ENCODE data around the gene AGBL4. TPM values are rescaled to one million over a fixed set of nuclear protein-coding genes. Genes with fewer than 3 reads are reported as not detected.

The AGBL4 gene
- total RNA-seq, 1 donor from 2014 or later, result 3.1 TPM

DNA sequence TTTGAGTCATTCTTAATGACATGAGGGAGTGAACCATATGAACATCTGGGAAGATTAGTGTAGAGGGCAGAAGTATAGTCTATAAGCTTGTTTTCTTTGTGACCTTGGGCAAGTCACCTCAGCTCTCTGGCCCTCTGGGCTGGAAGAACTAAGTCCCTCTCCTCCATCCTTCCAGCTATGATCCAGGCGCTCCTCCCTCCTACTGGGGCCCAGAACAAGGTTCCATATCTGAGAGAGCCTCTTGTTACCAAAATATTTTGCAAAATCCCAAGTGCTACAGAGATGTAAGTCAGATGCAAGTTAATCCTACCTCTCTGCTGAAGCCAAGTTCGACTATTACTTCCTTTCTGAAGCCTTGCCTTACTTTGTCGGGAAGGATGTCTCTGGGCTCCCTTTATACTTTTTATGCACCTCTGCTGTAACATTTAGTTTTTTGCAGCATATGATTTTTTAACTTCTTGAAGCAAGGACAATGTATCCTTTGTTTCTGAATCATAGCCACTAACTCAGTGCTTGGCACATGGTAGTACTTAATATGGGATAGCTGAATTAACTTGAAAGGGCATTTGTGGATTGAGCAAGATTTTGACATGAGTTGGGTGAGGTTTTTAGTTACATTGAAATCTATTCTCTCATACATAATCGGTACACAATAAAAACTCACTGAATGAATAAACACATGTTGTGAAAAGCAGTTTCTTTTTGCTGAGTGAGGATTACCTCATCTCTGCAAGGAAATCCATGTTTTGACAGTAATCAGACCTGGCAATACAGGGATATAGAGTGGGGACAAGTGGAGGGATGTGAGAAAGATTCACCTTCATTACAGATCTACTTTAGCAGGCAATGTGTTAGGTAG lies 1192.4 kb downstream of the AGBL4 start:
- peak; percentile 56 for DNase-seq (ENCODE audit: low spot score)

DNA sequence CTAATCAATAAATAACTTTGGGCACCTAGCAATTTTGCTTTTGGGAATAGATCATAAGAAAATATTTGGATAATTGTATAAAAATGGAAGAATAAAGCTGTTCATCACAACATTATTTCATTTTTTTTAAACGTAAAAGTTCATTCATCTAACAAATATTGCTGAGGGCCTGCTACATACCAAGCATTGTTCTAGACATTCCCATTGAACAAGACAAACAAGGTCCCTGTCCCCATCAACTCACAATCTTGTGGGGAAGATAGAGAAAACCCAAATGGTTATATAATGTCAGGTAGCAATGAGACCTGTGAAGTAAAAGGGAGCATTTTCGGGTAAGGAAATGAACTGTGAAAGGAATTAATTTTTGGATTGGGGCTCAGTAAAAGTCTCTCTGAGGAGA lies 1193.0 kb downstream of the AGBL4 start:
- DNase-seq (ENCODE audit: low spot score), result no peak

GRCh38 chr1:48829446-48829845 lies 1194.3 kb downstream of the AGBL4 start:
- no peak for DNase-seq (ENCODE audit: low spot score)

- no peak for DNase-seq (ENCODE audit: low spot score)
These were observed 1200.6 kb downstream of the AGBL4 start for GRCh38 chr1:48823168-48823567.

DNA sequence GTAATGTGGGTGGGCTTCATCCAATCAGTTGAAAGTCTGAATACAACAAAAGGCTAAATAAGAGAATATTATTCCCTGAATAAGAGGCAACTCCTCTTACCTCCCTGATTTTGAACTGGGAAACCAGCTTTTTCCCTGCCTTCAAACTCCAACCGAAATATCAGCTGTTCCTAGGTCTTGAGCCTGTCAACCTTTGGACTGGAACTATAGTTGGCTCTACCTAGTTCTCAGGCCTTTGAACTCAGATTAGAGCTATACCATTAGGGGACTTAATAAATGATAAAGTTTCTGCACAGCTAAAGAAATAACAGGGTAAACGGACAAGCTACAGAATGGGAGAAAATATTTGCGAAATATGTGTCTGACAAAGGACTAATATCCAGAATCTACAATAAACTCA lies 1203.3 kb downstream of the AGBL4 start:
- no peak for DNase-seq (ENCODE audit: low spot score)

- peak; percentile 71 for DNase-seq (ENCODE audit: low spot score)
These were observed 1206.1 kb downstream of the AGBL4 start for GRCh38 chr1:48817505-48818114.

DNA sequence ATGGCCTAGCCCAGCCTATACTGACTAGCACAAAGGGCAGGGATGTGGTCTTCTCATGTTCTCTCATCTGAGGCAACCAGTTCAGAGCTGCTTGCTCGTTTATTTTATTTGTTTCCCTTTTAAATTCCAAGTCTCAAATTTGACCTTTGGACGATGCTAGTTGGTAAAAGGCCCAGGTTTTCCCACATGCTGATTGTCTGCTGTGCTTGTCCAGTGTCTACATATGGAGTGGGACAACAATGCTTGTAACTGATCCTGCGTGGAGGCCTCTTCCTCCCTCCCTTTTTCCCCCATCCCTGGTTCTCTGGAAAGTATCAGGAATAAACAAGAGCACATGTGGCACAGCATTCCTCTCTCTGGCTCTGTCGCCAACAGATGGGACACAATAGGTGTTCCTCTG lies 1213.0 kb downstream of the AGBL4 start:
- no peak for DNase-seq (ENCODE audit: low spot score)

DNA sequence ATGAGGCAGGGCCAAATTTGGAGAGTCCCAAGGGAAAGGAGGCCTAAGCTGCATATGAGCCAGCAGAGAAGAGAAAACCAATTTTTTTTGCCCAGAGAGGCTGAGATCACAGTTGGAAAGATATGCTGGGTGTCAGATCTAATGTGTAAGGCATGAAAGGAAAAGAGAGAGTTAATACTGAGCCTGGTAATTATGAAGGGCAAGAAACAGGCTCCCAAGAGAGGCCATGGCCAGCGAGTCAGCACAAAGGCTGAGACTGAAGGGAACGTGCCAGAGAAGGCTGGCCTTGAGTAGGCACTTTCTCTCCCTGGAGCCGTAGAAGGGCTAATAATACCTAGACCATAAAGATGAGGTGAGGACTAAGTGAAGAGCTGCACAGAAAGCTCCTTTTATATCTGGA lies 1215.3 kb downstream of the AGBL4 start:
- DNase-seq (ENCODE audit: low spot score), result no peak

DNA sequence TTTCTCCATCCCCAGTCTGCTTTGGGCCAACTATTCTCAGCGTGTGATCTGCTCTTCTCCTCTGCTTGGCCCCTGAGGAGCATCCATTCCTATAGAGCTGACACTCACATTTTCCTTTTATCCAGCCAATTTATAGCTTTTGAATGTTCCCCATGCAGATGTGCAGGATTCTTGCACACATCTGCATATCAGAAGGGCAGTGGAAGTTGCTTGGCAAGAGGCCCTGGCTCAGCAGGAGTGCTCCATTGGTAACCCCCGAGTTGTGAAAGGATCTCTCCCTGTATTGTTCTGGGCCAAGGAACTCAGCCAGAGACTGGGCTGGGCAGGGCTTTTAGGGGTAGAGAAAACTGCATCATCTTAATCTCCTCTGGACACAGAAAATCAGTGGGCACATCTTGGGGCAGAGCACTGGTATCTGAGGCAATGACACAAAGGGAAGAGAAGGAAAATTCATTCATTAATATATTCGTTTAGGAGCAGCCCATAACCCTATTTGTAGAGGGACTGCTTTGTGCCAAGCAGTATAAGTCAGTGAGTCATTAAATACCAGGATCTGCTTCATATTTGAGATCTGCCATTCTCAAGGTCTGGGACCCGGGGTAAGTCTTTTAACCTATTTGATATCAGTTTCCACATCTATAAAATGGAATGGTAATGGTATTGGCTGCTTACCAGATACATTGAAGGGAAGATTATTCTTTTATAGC lies 1216.0 kb downstream of the AGBL4 start:
- DNase-seq (ENCODE audit: low spot score), result peak; percentile 71

GRCh38 chr1:48803474-48803873 lies 1220.3 kb downstream of the AGBL4 start:
- DNase-seq (ENCODE audit: low spot score), result no peak

GRCh38 chr1:48794816-48795215 lies 1228.9 kb downstream of the AGBL4 start:
- DNase-seq (ENCODE audit: low spot score), result no peak

GRCh38 chr1:48793863-48794262 lies 1229.9 kb downstream of the AGBL4 start:
- no peak for DNase-seq (ENCODE audit: low spot score)

- DNase-seq (ENCODE audit: low spot score), result no peak
These were observed 1230.8 kb downstream of the AGBL4 start for GRCh38 chr1:48792961-48793360.

DNA sequence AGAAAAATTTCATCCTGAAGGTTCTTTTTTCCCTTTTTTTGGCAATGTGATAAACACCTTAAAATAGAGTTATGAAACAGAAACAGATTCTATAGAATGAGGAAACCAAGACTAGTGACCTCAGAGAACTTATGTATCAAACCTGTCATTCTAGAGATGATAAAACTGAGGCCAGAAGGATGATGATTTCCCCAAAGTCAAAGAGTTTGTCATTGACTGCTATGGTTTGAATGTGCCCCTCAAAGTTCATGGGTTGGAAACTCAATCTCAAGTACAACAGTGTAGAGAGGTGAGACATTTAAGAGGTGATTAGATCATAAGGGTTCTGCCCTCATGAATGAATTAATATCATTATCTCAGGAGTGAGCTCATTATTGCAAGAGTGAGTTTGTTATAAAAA lies 1233.4 kb downstream of the AGBL4 start:
- DNase-seq (ENCODE audit: low spot score), result no peak

DNA sequence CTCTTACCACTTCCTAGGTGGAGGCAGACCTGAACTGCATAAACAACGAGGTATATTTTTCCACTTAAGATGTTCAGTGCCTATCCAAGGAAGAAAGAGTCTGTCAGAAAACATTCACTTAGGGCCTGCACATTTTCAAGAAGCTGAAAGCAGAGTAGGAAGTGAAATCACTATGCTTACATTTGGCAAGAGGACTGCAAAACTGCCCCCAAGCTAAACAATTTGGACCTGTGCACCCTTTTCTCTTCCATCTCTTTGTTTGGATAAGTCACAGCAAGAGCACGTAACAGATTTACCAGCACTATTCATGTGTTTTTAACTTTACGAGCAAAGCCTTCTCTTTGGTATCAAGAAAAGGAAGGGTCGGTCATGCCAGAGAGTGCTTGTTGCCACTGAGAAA lies 1233.9 kb downstream of the AGBL4 start:
- peak; percentile 27 for DNase-seq (ENCODE audit: low spot score)

DNA sequence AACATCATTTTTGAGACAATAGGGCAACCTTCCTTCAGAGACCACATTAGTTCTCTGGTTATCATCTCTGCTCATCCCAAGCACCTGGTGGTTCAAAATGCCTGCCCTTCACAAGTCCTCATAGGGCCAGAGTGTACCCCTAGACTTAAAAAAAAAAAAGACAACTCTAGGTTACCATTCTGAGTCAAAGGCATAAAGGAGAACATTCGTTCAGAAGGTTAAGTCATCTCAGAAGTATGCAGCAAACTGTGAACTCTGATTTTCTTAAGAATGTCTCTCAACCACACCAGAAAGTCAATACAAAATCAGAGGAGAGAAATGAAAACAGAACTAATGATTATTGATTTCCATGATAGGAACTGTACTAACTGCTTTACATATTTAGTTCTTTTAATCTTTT lies 1237.9 kb downstream of the AGBL4 start:
- no peak for DNase-seq (ENCODE audit: low spot score)

- no peak for DNase-seq (ENCODE audit: low spot score)
These were observed 1239.5 kb downstream of the AGBL4 start for GRCh38 chr1:48784301-48784700.

GRCh38 chr1:48777219-48777895 lies 1246.4 kb downstream of the AGBL4 start:
- DNase-seq (ENCODE audit: low spot score), result peak; percentile 77

GRCh38 chr1:48776393-48777218 lies 1247.1 kb downstream of the AGBL4 start, which contains the start of gene BEND5:
Gene BEND5 (minus strand): TSS chr1:48776891. CDS start chr1:48776831, 60 bp downstream.
- peak; percentile 88 for DNase-seq (ENCODE audit: low spot score)

DNA sequence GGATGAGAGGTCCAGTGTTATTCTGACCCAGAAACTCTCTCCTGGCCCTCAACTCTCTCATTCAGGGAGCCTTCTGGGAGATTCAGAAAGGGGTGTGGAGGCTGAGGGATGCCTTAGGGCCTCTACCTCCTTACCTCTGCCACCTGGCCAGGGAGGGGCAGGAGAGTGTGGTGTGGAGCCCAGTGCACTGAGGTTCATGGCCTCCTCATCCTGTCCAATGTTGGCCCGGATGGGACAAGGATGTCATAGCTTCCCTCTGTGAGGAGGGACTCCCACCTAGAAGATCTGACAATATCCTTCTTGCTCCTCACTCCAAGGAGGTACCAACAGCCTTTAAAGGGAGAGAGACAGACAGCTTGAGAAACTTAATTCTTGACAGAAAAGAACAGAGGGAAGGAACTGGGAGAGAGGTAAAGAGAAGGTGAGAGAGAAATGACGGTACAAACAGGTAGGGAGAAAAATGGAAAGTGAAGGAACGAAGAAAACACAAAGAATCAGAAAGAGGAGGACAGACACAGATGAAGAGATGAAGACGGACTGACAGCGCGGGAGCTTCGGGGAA lies 1247.8 kb downstream of the AGBL4 start:
- DNase-seq (ENCODE audit: low spot score), result no peak

DNA sequence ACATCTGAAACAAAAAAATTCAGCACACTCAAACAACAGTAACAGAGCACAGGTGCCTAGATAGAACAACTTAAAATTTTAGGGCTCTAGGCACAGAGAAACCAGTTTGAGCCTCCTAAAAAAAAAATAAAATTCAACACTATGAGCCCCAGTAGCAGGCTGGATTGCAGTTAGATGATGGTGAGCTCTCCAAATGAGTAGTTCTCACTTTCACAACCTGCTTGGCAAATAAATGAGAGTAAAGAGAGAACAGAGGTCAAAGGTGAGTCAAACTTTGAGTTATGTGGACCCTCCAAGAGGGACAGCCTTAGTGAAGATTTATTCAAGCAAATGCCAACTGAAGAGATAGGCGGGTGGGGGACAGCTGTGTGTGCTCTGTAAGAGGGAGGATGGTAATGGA lies 1250.6 kb downstream of the AGBL4 start:
- DNase-seq (ENCODE audit: low spot score), result no peak
